IMR-90 (cell line): ENCODE data around the gene KIF9. TPM values are rescaled to one million over a fixed set of nuclear protein-coding genes. Genes with fewer than 3 reads are reported as not detected.

Experiments used
- ATAC-seq: fragments of 200-7000 bp; cut with Tn5 transposase; 2 replicates; pipeline ENCODE4 v1.9.1; 2020; ENCODE audit warnings: low read depth, mild to moderate bottlenecking, moderate library complexity
- BruUV-seq: library from RNA; stranded (reverse); fragments of 400-500 nt; replicated peaks from 2 replicates; lab custom pipeline; 2021; lab: Mats Ljungman, UMichigan
- CTCF ChIA-PET: fragments of 300-600 bp; formaldehyde crosslinking; extraction: SDS; loops from one replicate; lab custom pipeline; 2021; ENCODE audit warnings: antibody characterized with exemption; lab: Yijun Ruan, JAX
- POLR2A ChIA-PET: fragments of 300-600 bp; sonication (Branson Sonifier 250); formaldehyde crosslinking; loops from one replicate; lab custom pipeline; 2022; ENCODE audit warnings: antibody characterized with exemption; ENCODE audit not compliant: unreplicated experiment; lab: Charles Lee
- DNase-seq: peaks from one replicate; pipeline ENCODE4 v3.0.0; 2013
- H2AFZ ChIP-seq: replicated peaks from 2 replicates; pipeline ENCODE3; 2013; ENCODE audit warnings: low read length, mild to moderate bottlenecking; ENCODE audit not compliant: poor library complexity
- H2AK5ac ChIP-seq: 2 replicates; pipeline ENCODE4 v1.6.1; 2013; ENCODE audit warnings: low read depth, low read length, inconsistent platforms
- H2AK9ac ChIP-seq: replicated peaks from 2 replicates; pipeline ENCODE3; 2013; ENCODE audit warnings: mild to moderate bottlenecking, low read depth, low read length, moderate library complexity; ENCODE audit not compliant: poor library complexity
- H2BK120ac ChIP-seq: 2 replicates; pipeline ENCODE4 v1.6.1; 2013; ENCODE audit warnings: low read depth, low read length, inconsistent platforms
- H2BK15ac ChIP-seq: 3 replicates; pipeline ENCODE4 v1.6.1; 2013; ENCODE audit warnings: low read depth, low read length, inconsistent platforms
- H2BK20ac ChIP-seq: 2 replicates; pipeline ENCODE4 v1.6.1; 2013; ENCODE audit warnings: low read depth, mild to moderate bottlenecking, inconsistent platforms, low read length, moderate library complexity
- H2BK5ac ChIP-seq: 2 replicates; pipeline ENCODE4 v1.6.1; 2013; ENCODE audit warnings: mild to moderate bottlenecking, low read depth, low read length, inconsistent platforms; ENCODE audit not compliant: poor library complexity, severe bottlenecking
- H3K14ac ChIP-seq: replicated peaks from 2 replicates; pipeline ENCODE4 v1.6.1; 2013; ENCODE audit warnings: low read depth, low read length, inconsistent platforms
- H3K18ac ChIP-seq: 2 replicates; pipeline ENCODE4 v1.6.1; 2013; ENCODE audit warnings: low read depth, low read length, control low read depth
- H3K23ac ChIP-seq: 2 replicates; pipeline ENCODE4 v1.6.1; 2013; ENCODE audit warnings: low read depth, low read length, inconsistent platforms
- H3K27ac ChIP-seq: 2 replicates; pipeline ENCODE4 v1.5.1; 2013; ENCODE audit warnings: mild to moderate bottlenecking, control low read depth, low read length; ENCODE audit not compliant: insufficient read depth
- H3K27me3 ChIP-seq: 2 replicates; pipeline ENCODE4 v1.6.1; 2013; ENCODE audit warnings: low read length; ENCODE audit not compliant: control insufficient read depth, insufficient read depth
- H3K36me3 ChIP-seq: 2 replicates; pipeline ENCODE4 v1.6.1; 2013; ENCODE audit warnings: low read length, mixed read lengths; ENCODE audit not compliant: control insufficient read depth, insufficient read depth
- H3K4ac ChIP-seq: 2 replicates; pipeline ENCODE4 v1.6.1; 2013; ENCODE audit warnings: low read depth, low read length, inconsistent platforms
- H3K4me1 ChIP-seq: 2 replicates; pipeline ENCODE4 v1.6.1; 2013; ENCODE audit warnings: low read length, mixed read lengths; ENCODE audit not compliant: control insufficient read depth, insufficient read depth
- H3K4me2 ChIP-seq: 2 replicates; pipeline ENCODE4 v1.6.1; 2013; ENCODE audit warnings: low read depth, mild to moderate bottlenecking, control low read depth, low read length, moderate library complexity
- H3K4me3 ChIP-seq: 2 replicates; pipeline ENCODE4 v1.5.1; 2013; ENCODE audit warnings: low read depth, mild to moderate bottlenecking, control low read depth, low read length, moderate library complexity; ENCODE audit not compliant: insufficient read depth
- H3K56ac ChIP-seq: 2 replicates; pipeline ENCODE4 v1.6.1; 2013; ENCODE audit warnings: low read length, inconsistent platforms; ENCODE audit not compliant: insufficient read depth; ENCODE audit errors: extremely low read depth
- H3K79me1 ChIP-seq, 2 experiments: 2 replicates each; pipeline ENCODE4 v1.6.1; 2013; ENCODE audit warnings: low read length in 2 of 2, inconsistent platforms in 1 of 2, low read depth in 1 of 2
- H3K9ac ChIP-seq: 2 replicates; pipeline ENCODE4 v1.6.1; 2013; ENCODE audit warnings: low read depth, low read length, control low read depth
- H3K9me1 ChIP-seq: 2 replicates; pipeline ENCODE4 v1.6.1; 2013; ENCODE audit warnings: low read length, inconsistent platforms; ENCODE audit not compliant: insufficient read depth
- H3K9me3 ChIP-seq: 2 replicates; pipeline ENCODE4 v1.6.1; 2013; ENCODE audit warnings: low read length; ENCODE audit not compliant: control insufficient read depth, insufficient read depth
- H4K20me1 ChIP-seq: 2 replicates; pipeline ENCODE4 v1.6.1; 2013; ENCODE audit warnings: low read length, inconsistent platforms; ENCODE audit not compliant: insufficient read depth
- H4K5ac ChIP-seq: 2 replicates; pipeline ENCODE4 v1.6.1; 2013; ENCODE audit warnings: mild to moderate bottlenecking, low read depth, low read length, control low read depth
- H4K8ac ChIP-seq, 2 experiments: 2 replicates each; pipeline ENCODE4 v1.6.1; 2013; ENCODE audit warnings: low read depth in 2 of 2, low read length in 2 of 2, control low read depth in 1 of 2, inconsistent platforms in 1 of 2
- H4K91ac ChIP-seq: 2 replicates; pipeline ENCODE4 v1.6.1; 2013; ENCODE audit warnings: low read depth, low read length, inconsistent platforms; ENCODE audit not compliant: insufficient read depth
- BHLHE40 ChIP-seq: fragments of 150-350 bp; IDR thresholded peaks from 2 replicates; pipeline ENCODE4 v1.6.1; 2016; ENCODE audit warnings: mild to moderate bottlenecking, low read depth, low read length
- CHD1 ChIP-seq: IDR thresholded peaks from 2 replicates; pipeline ENCODE4 v1.6.1; 2012; ENCODE audit warnings: low read depth, low read length, improper control_type of control experiment
- FOS ChIP-seq: fragments of 150-350 bp; IDR thresholded peaks from 2 replicates; pipeline ENCODE4 v1.6.1; 2016; ENCODE audit warnings: low read depth, low read length
- MXI1 ChIP-seq: IDR thresholded peaks from 2 replicates; pipeline ENCODE4 v1.6.1; 2012; ENCODE audit warnings: low read depth, mild to moderate bottlenecking, low read length, moderate library complexity, borderline replicate concordance
- POLR2A ChIP-seq: IDR thresholded peaks from 2 replicates; pipeline ENCODE4 v1.6.1; 2012; ENCODE audit warnings: mild to moderate bottlenecking, low read depth, low read length
- RFX5 ChIP-seq: IDR thresholded peaks from 2 replicates; pipeline ENCODE4 v1.8.0; 2012; ENCODE audit warnings: low read depth, mild to moderate bottlenecking, low read length, moderate library complexity
- SMC3 ChIP-seq: fragments of 150-350 bp; IDR thresholded peaks from 2 replicates; pipeline ENCODE4 v1.6.1; 2016; ENCODE audit warnings: low read depth, mild to moderate bottlenecking, antibody characterized with exemption, low read length, moderate library complexity
- WGBS, 2 experiments: methylation state at CpG; one replicate each; pipeline versions ENCODE4 v1.1.5 to v1.1.7; 2013; ENCODE audit warnings: missing lambda C conversion rate in 2 of 2; ENCODE audit not compliant: insufficient read length in 1 of 2; ENCODE audit errors: extremely low coverage in 2 of 2; 5-methylcytosine and 5-hydroxymethylcytosine counted together
- dilution Hi-C: fragments of 300-500 bp; cut with HindIII; formaldehyde crosslinking; loops from one replicate; pipeline ENCODE4 v1.14.3; 2018; ENCODE audit warnings: low sequenced_read_pairs; ENCODE audit not compliant: unreplicated experiment
- in situ Hi-C: fragments of 300-500 bp; cut with MboI; formaldehyde crosslinking; loops from 3 replicates; pipeline ENCODE4 v1.14.3; 2019; ENCODE audit warnings: low sequenced_read_pairs, inconsistent platforms, mixed read lengths
- intact Hi-C: fragments of 100-400 bp; cut with micrococcal nuclease; formaldehyde crosslinking; loops from 2 replicates; pipeline ENCODE4 v1.10.0; 2022
- polyA plus RNA-seq, 3 experiments: library from polyadenylated mRNA; depleted of rRNA; stranded (reverse); fragments of >200 nt; gene quantifications; 2 replicates each; pipeline ENCODE4 v1.2.3, GENCODE V29; 2012; ENCODE audit warnings: low replicate concordance in 1 of 3
- total RNA-seq: library from RNA; depleted of rRNA; stranded (reverse); fragments of >200 nt; gene quantifications from 2 replicates; pipeline ENCODE4 v1.2.3, GENCODE V29; 2012
- TF ChIP-seq, protein P1 (sequence below): fragments of 150-350 bp; IDR thresholded peaks from 2 replicates; pipeline ENCODE4 v1.6.1; 2017; ENCODE audit warnings: mild to moderate bottlenecking, antibody characterized with exemption, low read length, low read depth

KIF9 gene
- total and polyA plus RNA-seq, 2 of the 4 experiments (the other 2 are of a cell fraction) = 1.8 to 5.0 TPM

DNA sequence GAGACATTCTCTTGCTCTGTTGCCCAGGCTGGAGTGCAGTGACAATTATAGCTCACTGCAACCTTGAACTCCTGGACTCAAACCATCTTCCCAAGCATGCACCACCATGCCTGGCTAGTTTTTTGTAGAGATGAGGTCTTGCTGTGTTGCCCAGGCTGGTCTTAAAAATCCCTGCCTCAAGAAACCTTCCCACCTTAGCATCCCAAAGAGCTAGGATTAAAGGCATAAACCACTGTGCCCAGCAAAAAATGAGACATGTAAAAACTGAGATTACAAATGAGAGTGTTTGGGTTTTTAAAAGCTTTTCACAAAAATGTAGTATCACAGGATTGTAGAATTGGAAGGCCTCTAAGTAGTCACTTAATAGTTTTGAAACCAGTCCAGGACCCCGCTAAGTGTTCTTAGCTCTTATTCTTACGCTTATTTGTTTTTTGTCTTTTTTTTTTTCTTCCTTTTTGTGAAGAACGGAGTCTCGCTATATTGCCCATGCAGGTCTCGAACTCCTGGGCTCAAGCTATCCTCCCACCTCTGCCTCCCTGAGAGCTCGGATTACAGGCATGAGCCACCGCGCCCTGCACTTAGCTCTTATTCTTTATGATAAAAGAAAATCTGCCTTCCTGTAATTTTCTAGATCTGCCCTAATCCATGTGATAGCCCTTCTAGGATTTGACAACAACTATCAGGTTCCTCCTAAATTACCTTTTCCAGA, 31.6 kb upstream of the KIF9 start:
- peaks cover 11% of the 10 kb centered on the region; the same call in 1 of the 2 replicates for H4K20me1 ChIP-seq
- peaks cover 8% of the 10 kb centered on the region for H3K4me1 ChIP-seq
- H2BK15ac ChIP-seq = no peak overlapping the region
- TF ChIP-seq SMC3 (no peak), MXI1 (no peak), FOS (no peak), RFX5 (no peak), CHD1 (no peak), BHLHE40 (no peak), POLR2A (no peak)
- TF ChIP-seq, protein P1, sequence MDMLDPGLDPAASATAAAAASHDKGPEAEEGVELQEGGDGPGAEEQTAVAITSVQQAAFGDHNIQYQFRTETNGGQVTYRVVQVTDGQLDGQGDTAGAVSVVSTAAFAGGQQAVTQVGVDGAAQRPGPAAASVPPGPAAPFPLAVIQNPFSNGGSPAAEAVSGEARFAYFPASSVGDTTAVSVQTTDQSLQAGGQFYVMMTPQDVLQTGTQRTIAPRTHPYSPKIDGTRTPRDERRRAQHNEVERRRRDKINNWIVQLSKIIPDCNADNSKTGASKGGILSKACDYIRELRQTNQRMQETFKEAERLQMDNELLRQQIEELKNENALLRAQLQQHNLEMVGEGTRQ = no peak
- no peaks in the 10 kb centered on the region for H3K9me3 ChIP-seq
- no peak overlapping the region for H3K18ac ChIP-seq
- no peak overlapping the region for H3K56ac ChIP-seq
- no TSS peak for BruUV-seq
- no peak overlapping the region for H2BK5ac ChIP-seq
- dilution Hi-C loops = no loop called here
- no peaks in the 10 kb centered on the region for H3K36me3 ChIP-seq
- in situ Hi-C loops = no loop called here
- no peak overlapping the region for H2BK120ac ChIP-seq
- H3K9ac ChIP-seq = no peak overlapping the region
- DNase-seq = no peak
- ATAC-seq = no peak
- no peak overlapping the region for H2AK5ac ChIP-seq
- H4K5ac ChIP-seq = no peak overlapping the region
- POLR2A ChIA-PET = no interaction called here
- 100% methylated on average over 2 of the region's 8 CpGs; no CpG with 5 or more reads in 1 of the 2 experiments for WGBS, 2 experiments
- H3K27ac ChIP-seq = no peak overlapping the region
- H4K8ac ChIP-seq = no peak overlapping the region
- no peak overlapping the region for H3K4me3 ChIP-seq
- H2BK20ac ChIP-seq = no peak overlapping the region
- H3K79me1 ChIP-seq = peaks cover 15 to 48% of the 10 kb centered on the region in 2 experiments
- H3K9me1 ChIP-seq = peaks cover 8% of the 10 kb centered on the region; the same call in 1 of the 2 replicates
- no peak overlapping the region for H2AK9ac ChIP-seq
- no peaks in the 10 kb centered on the region for H3K27me3 ChIP-seq
- no peak overlapping the region for H3K4ac ChIP-seq
- CTCF ChIA-PET = no interaction called here
- intact Hi-C loops = loop anchor here (2.0 kb wide), 1 partner anchor 29 kb away; no protein-coding TSS in a partner anchor
- H2AFZ ChIP-seq = no peak overlapping the region
- no peak overlapping the region; the same call in 1 of the 2 replicates for H3K23ac ChIP-seq
- H3K4me2 ChIP-seq = no peak overlapping the region
- H3K14ac ChIP-seq = no peak overlapping the region
- H4K91ac ChIP-seq = no peak overlapping the region
